NCI-H345 treated with DMSO at 0.1 percent for 48 hours (cell line): ENCODE results near the gene ODC1.
"Not testable (repeated sequence)": the region's sequence is repeated elsewhere in the genome, so short reads cannot be mapped to it uniquely, and the experiment has no call there.

Source experiments
- DNase-seq: peaks from one replicate; lab custom pipeline; 2025; ENCODE audit not compliant: unreplicated experiment; lab: John Stamatoyannopoulos, UW

The ODC1 gene

GRCh38 chr2:10453905-10454298 lies 5.8 kb upstream of the ODC1 start:
- DNase-seq, result no peak

GRCh38 chr2:10452956-10453904 lies 5.1 kb upstream of the ODC1 start:
- DNase-seq, result peak; percentile 81

- DNase-seq, result peak; percentile 82
Observed at GRCh38 chr2:10452312-10452711, 4.2 kb upstream of the ODC1 start.

- no peak for DNase-seq
Observed at GRCh38 chr2:10451819-10452218, 3.7 kb upstream of the ODC1 start.

GRCh38 chr2:10449838-10450691 lies 1.9 kb upstream of the ODC1 start:
- DNase-seq, result no peak

- no peak for DNase-seq
Observed at GRCh38 chr2:10449486-10449831, 1.3 kb upstream of the ODC1 start.

- DNase-seq, result peak; percentile 96
Observed at GRCh38 chr2:10448576-10449485, 704 bp upstream of the ODC1 start.

- peak; percentile 29 for DNase-seq
Observed at GRCh38 chr2:10447300-10447894, 730 bp downstream of the ODC1 start.

- DNase-seq, result no peak
Observed at GRCh38 chr2:10446631-10447030, 1.5 kb downstream of the ODC1 start.

- DNase-seq, result no peak
Observed at GRCh38 chr2:10444463-10444862, 3.7 kb downstream of the ODC1 start.

- not testable (repeated sequence) for DNase-seq
Observed at GRCh38 chr2:10442469-10443126, 5.5 kb downstream of the ODC1 start.

GRCh38 chr2:10441948-10442347 lies 6.2 kb downstream of the ODC1 start:
- DNase-seq, result no peak

GRCh38 chr2:10440736-10441135 lies 7.4 kb downstream of the ODC1 start:
- DNase-seq, result no peak

- no peak for DNase-seq
Observed at GRCh38 chr2:10439971-10440370, 8.2 kb downstream of the ODC1 start.

GRCh38 chr2:10439185-10439879 lies 8.8 kb downstream of the ODC1 start:
- no peak for DNase-seq

GRCh38 chr2:10438688-10439087 lies 9.4 kb downstream of the ODC1 start:
- DNase-seq, result no peak

GRCh38 chr2:10437806-10438205 lies 10.3 kb downstream of the ODC1 start:
- no peak for DNase-seq

- no peak for DNase-seq
Observed at GRCh38 chr2:10436583-10437110, 11.5 kb downstream of the ODC1 start.

- no peak for DNase-seq
Observed at GRCh38 chr2:10435820-10436204, 12.3 kb downstream of the ODC1 start.
